K562 (cell line): Measurements from ENCODE around the gene CCDC117.

Experiments used
- ARID2 ChIP-seq: fragments of 450-650 bp; IDR thresholded peaks from 2 replicates; pipeline ENCODE4 v1.6.1; 2017; ENCODE audit warnings: antibody characterized with exemption, mild to moderate bottlenecking
- BCLAF1 ChIP-seq, 2 experiments: fragments of 450-650 bp in 1 of 2; IDR thresholded peaks; 2 replicates each; pipeline ENCODE4 v1.6.1; 2011 to 2017; ENCODE audit warnings: low read depth in 2 of 2, antibody characterized with exemption in 1 of 2, borderline replicate concordance in 1 of 2, low read length in 1 of 2, mild to moderate bottlenecking in 1 of 2, mixed read lengths in 1 of 2; ENCODE audit not compliant: control insufficient read depth in 1 of 2
- CTCF ChIP-seq, 3 experiments: IDR thresholded peaks in 2 of 3; conservative IDR thresholded peaks in 1 of 3; 2 replicates each; pipeline ENCODE4 v1.5.1; 2011 to 2012; ENCODE audit warnings: low read length in 3 of 3, mild to moderate bottlenecking in 3 of 3, control low read depth in 2 of 3, improper control_type of control experiment in 1 of 3, inconsistent platforms in 1 of 3, low read depth in 1 of 3, mixed read lengths in 1 of 3, moderate library complexity in 1 of 3; ENCODE audit not compliant: insufficient read depth in 2 of 3
- MAFK ChIP-seq: IDR thresholded peaks from 2 replicates; pipeline ENCODE4 v1.6.1; 2011; ENCODE audit warnings: low read length, improper control_type of control experiment
- NFYB ChIP-seq: IDR thresholded peaks from 2 replicates; pipeline ENCODE4 v1.6.1; 2011; ENCODE audit warnings: mild to moderate bottlenecking, moderate library complexity; ENCODE audit not compliant: insufficient read length; ENCODE audit errors: extremely low read depth
- NR2F6 ChIP-seq: fragments of 450-650 bp; formaldehyde crosslinking; IDR thresholded peaks from 2 replicates; pipeline ENCODE4 v1.4.0; 2020; ENCODE audit warnings: mild to moderate bottlenecking
- POLR2A ChIP-seq: fragments of 450-650 bp; conservative IDR thresholded peaks from 2 replicates; pipeline ENCODE4 v1.6.1; 2016
- TAF1 ChIP-seq: IDR thresholded peaks from 2 replicates; pipeline ENCODE4 v1.6.1; 2011; ENCODE audit warnings: mild to moderate bottlenecking, low read length, moderate library complexity; ENCODE audit not compliant: insufficient read depth, control insufficient read depth, severe bottlenecking; ENCODE audit errors: extremely low read depth
- TCF7 ChIP-seq: sonication (generic); IDR thresholded peaks from 2 replicates; pipeline ENCODE4 v1.6.1; 2016; ENCODE audit warnings: antibody characterized with exemption, borderline replicate concordance
- TRIM24 ChIP-seq, 2 experiments: fragments of 450-650 bp; IDR thresholded peaks; 2 replicates each; pipeline ENCODE4 v1.6.1; 2016

GRCh38 chr22:28829358-28830181 is 57.1 kb downstream of the CCDC117 start:
- TF ChIP-seq NFYB (no peak), BCLAF1 (IDR thresholded peaks at IDR 0.05; ENCODE audit: borderline replicate concordance in 1 of 2, control insufficient read depth in 1 of 2, low read depth in 2 of 2, low read length in 1 of 2) (no peak), CTCF (IDR thresholded peaks at IDR 0.05 in 2 of 3, conservative IDR thresholded peaks at IDR 0.05 in 1 of 3; ENCODE audit: insufficient read depth in 2 of 3, low read depth in 1 of 3, low read length in 3 of 3) (peak; percentile 80 to 92 (median 88)), TRIM24 (IDR thresholded peaks at IDR 0.05) (no peak), POLR2A (no peak), ARID2 (peak; percentile 78; the same call in 1 of the 2 replicates), TCF7 (no peak), TAF1 (no peak), NR2F6 (no peak), MAFK (no peak)
